Kidney tubule cell (primary cell): Measurements from ENCODE around the gene SEC24A.
"Not testable (repeated sequence)": the region's sequence is repeated elsewhere in the genome, so short reads cannot be mapped to it uniquely, and the experiment has no call there.

Experiments
- DNase-seq: peaks from one replicate; pipeline ENCODE4 v3.0.0-alpha.2; 2018; ENCODE audit warnings: low spot score

The SEC24A gene

DNA sequence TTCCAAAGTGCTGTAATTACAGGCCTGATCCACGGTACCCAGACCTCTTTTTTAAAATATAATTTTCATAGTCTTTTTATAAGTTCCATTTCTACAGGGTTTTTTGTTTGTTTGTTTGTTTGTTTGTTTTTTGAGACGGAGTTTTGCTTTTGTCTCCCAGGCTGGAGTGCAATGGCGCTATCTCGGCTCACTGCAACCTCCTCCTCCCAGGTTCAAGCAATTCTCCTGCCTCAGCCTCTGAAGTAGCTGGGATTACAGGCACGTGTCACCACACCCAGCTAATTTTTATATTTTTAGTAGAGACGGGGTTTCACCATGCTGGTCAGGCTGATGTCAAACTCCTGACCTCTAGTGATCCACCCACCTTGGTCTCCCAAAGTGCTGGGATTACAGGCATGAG lies 2.1 kb downstream of the SEC24A start:
- not testable (repeated sequence) for DNase-seq

GRCh38 chr5:134651531-134651930 lies 2.9 kb downstream of the SEC24A start:
- DNase-seq = peak; percentile 32

DNA sequence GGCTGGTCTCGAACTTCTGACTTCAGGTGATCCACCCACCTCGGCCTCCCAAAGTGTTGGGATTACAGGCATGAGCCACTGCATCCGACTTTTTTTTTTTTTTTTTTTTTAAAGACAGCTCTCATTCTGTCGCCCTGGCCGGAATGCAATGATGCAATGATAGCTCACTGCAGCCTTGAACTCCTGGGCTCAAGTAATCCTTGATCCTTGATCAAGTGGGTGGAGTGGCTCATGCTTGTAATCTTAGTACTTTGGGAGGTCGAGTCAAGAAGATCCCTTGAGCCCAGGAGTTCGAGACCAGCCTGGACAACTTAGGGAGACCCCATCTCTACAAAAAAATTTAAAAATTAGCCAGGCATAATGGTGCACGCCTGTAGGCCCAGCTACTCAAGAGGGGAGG lies 8.1 kb downstream of the SEC24A start:
- no peak for DNase-seq

- no peak for DNase-seq
Observed at GRCh38 chr5:134659456-134659855, 10.9 kb downstream of the SEC24A start.

DNA sequence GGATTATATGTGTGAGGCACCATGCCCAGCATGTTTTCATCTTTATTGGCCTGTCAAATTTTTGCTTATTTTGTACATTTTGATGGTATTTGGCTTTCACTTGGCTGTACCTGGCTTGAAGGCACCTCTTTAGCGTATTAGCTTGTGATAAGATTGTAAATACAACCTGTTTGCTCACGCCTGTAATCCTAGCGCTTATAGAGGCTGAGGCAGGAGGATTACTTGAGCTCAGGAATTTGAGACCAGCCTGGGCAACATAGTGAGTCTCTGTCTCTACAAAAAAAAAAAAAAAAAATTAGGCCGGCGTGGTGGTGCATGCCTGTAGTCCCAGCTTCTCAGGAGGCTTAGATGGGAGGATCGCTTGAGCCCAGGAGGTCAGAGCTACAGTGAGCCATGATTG lies 11.3 kb downstream of the SEC24A start:
- no peak for DNase-seq

GRCh38 chr5:134662971-134663370 lies 14.4 kb downstream of the SEC24A start:
- DNase-seq = no peak

DNA sequence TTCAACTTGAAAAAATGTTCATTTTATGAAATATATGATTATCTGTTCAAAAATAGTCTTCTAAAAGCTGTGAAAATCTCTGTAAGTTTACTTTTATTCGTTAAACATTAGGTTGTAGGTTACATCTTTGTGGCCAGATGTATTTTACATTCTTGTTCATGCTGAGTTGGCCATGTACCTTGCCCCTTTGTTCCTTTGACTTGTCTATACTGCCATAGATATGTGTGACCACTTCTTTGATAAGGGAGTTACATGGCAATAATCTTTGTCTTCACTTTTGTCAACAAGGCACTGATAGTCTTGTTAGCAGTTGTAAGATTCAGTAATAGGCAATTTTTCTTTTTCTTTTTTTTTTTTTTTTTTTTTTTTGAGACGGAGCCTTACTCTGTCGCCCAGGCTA lies 15.9 kb downstream of the SEC24A start:
- no peak for DNase-seq

- peak; percentile 4 for DNase-seq
Observed at GRCh38 chr5:134673546-134673945, 25.0 kb downstream of the SEC24A start.

DNA sequence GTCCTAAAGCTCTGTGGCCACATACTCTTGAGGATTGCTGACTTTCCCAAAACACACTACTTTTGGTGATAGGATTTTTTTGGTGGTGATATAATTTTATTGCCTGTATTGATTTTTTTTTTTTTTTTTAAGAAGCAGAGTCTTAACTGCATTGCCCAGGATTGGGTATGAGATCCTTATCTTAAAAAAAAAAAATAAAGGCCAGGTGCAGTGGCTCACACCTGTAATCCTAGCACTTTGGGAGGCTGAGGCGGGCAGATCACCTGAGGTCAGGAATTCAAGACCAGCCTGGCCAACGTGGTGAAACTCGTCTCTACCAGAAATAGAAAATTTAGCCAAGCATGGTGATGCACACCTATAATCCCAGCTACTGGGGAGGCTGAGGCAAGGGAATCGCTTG lies 28.8 kb downstream of the SEC24A start:
- DNase-seq = not testable (repeated sequence)

- not testable (repeated sequence) for DNase-seq
Observed at GRCh38 chr5:134690144-134690543, 41.6 kb downstream of the SEC24A start.

DNA sequence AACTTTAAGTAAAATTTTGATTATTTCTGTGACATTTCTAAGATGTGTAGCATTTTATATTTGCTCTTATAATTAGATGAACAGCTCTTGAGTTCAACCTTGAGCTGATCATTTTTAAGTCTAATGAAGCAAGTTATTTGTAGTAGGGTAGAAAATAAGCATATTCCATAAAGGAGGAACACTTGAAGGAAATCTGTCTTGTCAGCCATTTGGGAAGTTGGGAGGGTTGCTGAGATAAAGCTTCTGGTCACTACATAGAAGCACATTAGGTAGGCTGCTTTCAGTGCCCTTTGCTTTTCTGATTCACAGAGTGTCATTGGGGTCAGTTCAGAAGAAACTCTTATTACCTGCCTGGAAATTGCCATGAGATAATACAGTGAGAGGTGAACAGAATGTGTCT lies 44.1 kb downstream of the SEC24A start:
- no peak for DNase-seq

- no peak for DNase-seq
Observed at GRCh38 chr5:134708301-134708700, 59.7 kb downstream of the SEC24A start.

DNA sequence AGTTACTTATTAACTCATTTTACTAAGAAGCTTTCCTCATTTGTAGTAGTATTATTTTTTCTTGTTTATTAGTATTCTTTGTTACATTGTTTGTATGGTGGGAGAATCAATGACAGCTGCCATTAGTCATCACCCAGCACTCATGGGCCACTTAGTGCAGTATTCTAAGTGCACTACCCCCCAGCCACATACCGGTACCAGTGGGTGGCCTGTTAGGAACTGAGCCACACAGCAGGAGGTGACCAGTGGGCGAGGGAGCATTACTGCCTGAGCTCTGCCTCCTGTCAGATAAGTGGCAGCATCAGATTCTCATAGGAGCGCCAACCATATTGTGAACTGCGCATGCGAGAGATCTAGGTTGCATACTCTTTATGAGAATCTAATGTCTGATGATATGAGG lies 65.5 kb downstream of the SEC24A start:
- no peak for DNase-seq

- no peak for DNase-seq
Observed at GRCh38 chr5:134714541-134714940, 66.0 kb downstream of the SEC24A start.

DNA sequence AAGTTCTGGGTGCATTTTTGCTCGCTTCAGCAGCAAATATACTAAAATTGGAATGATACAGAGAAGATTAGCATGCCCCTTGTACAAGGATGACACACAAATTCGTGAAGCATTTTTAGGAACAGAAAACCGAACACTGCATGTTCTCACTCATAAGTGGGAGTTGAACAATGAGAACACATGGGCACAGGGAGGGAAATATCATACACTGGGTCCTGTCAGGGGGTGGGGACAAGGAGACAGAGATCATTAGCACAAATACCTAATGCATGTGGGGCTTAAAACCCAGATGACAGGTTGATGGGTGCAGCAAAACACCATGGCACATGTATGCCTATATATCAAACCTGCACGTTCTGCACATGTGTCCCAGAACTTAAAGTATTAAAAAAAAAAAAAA lies 66.9 kb downstream of the SEC24A start:
- DNase-seq = not testable (repeated sequence)

- DNase-seq = no peak
Observed at GRCh38 chr5:134724872-134725271, 76.3 kb downstream of the SEC24A start.

- DNase-seq = no peak
Observed at GRCh38 chr5:134732819-134733218, 84.2 kb downstream of the SEC24A start.

DNA sequence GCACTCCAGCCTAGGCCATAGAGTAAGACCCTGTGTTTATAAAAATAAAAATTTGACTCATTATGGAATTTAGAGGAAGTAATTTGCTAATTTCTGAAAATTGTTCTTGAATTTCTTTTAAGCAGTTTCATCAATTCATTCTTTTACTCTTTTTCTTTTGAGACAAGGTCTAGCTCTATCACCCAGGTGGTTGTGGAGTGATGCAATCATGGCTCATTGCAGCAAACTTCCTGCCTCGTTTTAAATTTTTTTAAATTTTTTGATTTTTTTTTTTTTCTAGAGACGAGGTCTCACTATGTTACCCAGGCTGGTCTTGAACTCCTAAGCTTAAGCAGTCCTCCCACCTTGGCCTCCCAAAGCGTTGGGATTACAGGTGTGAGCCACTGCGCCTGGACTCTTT lies 86.7 kb downstream of the SEC24A start:
- DNase-seq = no peak

GRCh38 chr5:134736173-134736812 lies 87.7 kb downstream of the SEC24A start:
- peak; percentile 14 for DNase-seq

GRCh38 chr5:134738133-134738962 lies 89.8 kb downstream of the SEC24A start, which contains the start of gene CAMLG:
Gene CAMLG, plus strand, starts transcription at chr5:134738548. Its CDS starts 73 bp downstream, at chr5:134738621.
- DNase-seq = peak; percentile 98

DNA sequence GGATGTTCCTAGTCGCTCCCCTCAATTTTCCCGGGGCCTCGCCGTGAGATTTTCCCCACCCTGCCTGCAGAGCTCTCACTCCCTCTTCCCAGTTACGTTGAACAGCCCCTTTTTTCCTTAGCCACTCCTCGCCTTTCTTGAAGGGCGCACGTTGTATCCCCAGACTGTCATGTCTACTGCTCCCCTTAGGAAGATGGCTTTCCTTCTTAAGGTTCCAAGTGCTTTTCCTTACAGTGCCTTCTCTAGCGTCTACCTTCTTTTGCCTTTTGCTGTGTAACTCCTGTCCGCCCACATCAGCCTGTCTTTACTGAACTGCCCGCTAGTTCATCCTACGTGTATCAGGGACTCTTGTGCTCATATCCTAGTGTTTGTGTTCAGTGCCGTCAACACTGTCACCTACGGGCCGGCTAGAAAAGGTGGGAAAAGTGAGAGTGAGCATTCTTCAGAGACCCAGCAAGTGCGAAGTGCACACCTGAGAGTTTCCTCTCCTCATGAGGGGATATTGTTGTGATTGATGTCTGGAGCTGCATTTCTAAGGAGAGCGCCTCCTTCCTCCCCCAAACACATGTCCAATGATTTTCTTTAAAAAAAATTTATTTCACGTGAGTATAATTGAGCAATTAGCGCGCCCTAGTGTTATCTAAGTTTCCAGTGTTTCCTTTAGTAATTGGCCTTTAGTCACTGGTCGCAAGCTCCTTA lies 90.5 kb downstream of the SEC24A start:
- peak; percentile 67 for DNase-seq

- DNase-seq = no peak
Observed at GRCh38 chr5:134741052-134741451, 92.5 kb downstream of the SEC24A start.

DNA sequence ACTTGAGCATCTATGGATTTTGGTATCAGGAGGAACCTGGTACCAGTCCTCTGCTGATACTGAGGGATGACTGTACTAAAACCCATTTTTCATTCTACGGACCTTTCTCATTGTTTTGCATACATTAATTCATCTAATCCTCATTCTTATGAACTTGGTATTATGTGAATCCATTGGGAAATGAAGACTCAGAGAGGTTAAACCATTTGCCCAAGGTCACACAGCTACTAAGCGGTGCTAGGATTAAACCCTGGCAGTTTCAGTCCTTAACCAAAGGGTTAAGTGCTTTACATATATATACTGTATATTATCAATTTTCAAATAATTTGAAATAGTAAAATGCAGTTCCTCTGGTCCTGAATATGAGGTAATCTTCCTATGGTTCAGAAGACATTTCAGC lies 93.5 kb downstream of the SEC24A start:
- DNase-seq = no peak
